Renal pelvis (tissue), 4 donors: ENCODE results near the gene ATXN2. TPM values are rescaled to one million over a fixed set of nuclear protein-coding genes. Genes with fewer than 3 reads are reported as not detected.
A peak's percentile ranks its signal among the peaks of the same experiment; 100 is the strongest.

ENCODE experiments used
- DNase-seq: peaks from one replicate; pipeline ENCODE4 v3.0.0-alpha.2; 2013
- polyA plus RNA-seq, 3 donors: library from polyadenylated mRNA; unstranded; fragments of 120-200 nt; gene quantifications; one replicate each; pipeline ENCODE4 v1.2.1, GENCODE V29; 2013; ENCODE audit not compliant: insufficient read length in 3 of 3

The ATXN2 gene
- polyA plus RNA-seq, 3 donors: 58.6 to 94.4 (median 78.1) TPM

DNA sequence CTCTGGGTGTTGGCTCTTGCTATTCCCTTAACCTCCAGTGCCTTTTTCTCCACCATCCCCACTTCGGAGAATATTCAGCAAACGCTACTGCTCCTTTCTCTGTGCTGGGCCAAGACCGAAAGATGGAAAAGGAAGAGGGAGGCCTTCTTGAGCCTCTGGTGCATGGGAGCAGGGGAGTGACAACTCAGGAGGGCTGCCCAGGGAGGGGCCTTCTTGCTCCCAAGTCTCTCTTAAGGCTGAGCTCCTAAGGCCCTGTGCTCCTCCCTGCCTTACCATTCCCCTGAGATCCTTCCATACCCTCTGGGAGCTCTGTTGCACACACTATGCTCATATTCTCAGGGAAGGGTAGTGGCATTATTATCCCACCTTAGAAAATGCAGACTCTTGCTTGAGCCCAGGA, 158.5 kb downstream of the ATXN2 start:
- no peak for DNase-seq

GRCh38 chr12:111440152-111440551, 159.0 kb downstream of the ATXN2 start:
- no peak for DNase-seq

- DNase-seq: no peak
Measured at GRCh38 chr12:111439657-111440151, 159.4 kb downstream of the ATXN2 start.

DNA sequence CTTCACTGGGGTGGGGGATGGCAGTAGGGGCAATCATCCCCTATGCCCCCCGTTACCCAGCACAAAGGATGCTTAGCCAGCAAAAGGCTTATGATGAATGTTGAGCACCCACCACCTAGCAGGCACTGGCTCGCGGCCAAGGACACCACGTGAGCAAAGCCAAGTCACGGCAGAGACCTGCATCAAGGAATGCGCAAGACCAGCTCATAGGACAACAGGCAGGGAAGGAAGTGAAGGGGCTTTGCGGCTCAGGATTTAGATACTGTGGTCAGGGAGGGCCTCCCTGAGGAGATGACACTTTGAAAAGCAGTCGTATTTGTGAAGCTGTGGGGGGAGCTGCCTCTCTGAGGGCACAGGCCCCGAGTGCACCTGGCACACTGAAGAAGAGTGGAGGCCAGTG, 160.6 kb downstream of the ATXN2 start:
- DNase-seq: no peak

DNA sequence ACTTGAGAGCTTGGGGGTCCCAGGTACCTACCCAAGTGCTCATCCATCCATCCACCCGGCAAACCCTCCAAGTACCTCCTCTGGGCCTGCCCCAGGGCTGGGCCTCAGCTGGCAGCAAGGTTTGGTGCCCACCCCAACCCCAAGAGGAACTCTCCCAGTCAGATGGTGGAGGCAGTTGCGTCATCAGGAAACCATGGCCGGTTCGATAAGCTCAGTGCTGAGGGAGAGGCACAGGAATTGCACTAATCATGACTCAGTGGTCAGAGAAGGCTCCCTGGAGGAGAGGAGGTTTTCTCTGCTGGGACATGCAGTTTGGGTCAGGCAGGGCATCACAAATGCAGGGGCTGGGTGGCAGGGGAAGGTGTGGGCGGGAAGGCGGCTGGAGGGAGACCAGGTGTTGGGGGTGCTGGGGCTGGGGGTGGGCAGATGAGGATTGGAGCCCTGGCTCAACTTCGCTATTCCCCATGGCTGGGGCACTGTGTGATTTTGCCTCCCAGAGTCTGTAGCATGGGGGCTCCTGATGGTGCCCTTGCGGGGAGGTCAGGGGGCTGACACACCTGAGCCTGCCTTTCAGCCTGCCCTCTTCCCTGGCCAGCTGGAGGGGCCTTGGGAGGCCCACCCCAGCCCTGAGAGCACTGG, 161.2 kb downstream of the ATXN2 start:
- no peak for DNase-seq

DNA sequence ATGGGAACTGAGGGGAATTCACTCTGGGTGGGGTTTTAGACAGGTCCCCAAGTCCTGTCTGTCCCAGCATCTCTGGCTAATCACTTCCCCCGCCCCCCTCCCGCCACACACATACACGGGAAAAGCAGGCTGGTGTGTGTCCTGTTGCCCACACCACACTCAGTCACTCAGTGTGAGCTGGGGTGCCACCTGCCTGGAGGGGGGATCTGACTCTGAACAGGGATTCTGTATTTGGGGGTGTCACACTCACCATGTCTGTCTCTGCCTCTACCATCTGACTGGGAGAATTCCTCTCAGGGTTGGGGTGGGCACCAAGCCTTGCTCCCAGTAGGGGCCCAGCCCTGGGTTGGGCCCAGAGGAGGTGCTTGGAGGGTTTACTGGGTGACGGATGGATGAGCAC, 162.3 kb downstream of the ATXN2 start:
- no peak for DNase-seq

DNA sequence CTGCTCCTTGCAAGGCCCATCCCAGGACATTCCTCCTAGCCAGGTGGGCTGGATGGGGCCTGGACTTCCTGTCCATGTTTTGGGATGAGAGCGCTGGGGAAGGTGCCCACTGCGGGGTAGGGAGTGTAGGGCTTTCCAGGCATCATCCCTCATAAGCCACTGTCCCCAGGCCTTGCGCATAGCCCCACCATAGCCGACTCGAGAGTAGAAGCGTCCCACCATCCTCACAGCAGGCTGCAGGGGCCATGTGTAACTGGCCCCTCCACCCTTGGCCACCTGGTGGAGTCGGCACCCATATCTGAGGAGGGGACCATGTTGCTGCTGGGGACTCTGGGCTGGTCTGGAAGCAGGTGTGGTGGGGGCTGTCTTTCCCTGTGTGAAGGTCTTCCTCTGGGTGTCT, 162.8 kb downstream of the ATXN2 start:
- no peak for DNase-seq

GRCh38 chr12:111435661-111436201, 163.4 kb downstream of the ATXN2 start:
- no peak for DNase-seq

DNA sequence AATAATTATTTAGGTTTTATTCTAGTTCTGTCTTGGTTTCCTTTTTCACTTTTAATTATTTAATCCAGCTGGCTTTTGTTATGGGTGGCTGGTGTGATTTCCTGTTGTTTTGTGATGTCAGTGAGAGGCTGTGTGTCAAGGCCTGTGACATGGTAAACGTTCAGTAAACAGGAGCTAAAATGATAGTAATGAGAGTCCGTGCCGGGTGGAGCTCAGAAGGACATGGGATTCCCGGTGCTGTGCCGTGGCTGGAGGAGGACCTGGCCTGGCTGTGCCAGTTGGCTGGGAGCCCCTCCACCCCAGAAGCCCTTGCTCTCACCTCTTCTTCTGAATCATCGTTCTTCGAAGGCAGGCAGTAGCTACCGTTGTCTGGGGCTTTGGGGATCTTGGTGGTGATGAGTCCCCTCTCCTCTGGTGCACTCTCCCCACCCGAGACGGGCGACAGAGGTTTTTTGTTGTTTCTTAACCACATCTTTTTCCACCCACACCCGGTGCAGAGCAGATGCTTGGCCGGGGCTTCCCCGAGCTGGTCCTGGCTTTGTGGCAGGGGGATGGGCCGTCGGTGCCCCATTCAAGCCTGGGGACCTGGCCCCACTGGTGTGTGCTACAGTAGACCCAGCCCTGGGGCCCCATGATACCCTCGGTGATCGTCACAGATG, 164.3 kb downstream of the ATXN2 start:
- DNase-seq: peak; percentile 48

- DNase-seq: no peak
Measured at GRCh38 chr12:111434049-111434448, 165.1 kb downstream of the ATXN2 start.

- no peak for DNase-seq
Measured at GRCh38 chr12:111431772-111432171, 167.3 kb downstream of the ATXN2 start.

- no peak for DNase-seq
Measured at GRCh38 chr12:111430433-111431353, 168.4 kb downstream of the ATXN2 start.

DNA sequence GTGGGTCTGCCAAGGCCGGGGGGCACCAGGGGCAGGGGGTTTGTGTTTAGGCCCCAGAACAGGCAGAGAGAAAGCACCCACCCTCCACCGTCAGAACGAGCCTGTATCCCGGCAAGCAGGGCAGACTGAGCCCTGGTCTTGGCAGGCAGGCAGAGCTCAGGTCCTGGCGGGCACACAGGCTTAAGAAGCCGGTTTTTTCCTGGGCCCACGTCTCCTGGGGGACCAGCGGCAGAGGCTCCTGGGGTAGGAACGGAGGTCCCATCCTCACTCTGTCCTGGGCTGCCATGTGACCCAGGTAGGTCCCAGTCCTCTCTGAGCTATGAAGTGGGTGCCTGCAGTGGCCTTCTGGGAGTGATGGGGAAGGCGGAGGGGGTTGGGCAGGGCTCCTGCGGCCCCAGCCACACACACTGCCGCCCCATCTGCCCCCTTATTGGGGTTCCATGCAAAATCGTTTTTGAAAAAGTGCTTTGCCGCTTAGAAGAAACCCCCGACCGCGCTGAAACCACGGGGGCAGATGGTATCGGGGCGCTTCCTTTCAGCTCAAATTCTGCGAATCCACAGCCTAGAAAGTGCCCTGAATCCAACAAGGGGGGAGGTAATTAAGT, 169.2 kb downstream of the ATXN2 start:
- no peak for DNase-seq

DNA sequence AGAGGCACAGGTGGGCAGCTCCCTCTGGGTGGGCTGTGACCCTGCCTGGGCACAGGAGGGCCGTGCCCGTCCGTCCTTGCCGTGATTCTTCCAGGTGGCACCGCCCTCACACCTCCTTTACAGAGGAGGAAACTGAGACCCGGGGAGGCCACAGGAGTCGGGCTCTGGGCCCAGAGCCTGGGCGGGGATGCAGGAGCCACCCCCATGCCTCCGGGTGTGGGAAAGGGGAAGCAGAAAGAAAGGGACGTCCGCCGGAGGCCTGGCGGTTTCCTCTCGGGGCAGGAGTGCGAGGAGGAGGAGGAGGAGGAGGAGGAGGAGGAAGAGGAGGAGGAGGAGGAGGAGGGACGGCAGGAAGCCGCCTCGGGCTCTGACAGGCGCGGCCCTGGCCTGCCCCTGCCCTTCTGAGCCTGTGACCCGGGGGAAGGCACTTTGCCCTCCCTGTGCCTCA, 170.4 kb downstream of the ATXN2 start:
- DNase-seq: no peak

GRCh38 chr12:111428081-111428727, 170.9 kb downstream of the ATXN2 start:
- DNase-seq: no peak

GRCh38 chr12:111427417-111428074, 171.6 kb downstream of the ATXN2 start:
- DNase-seq: no peak

- no peak for DNase-seq
Measured at GRCh38 chr12:111426344-111427185, 172.6 kb downstream of the ATXN2 start.

- no peak for DNase-seq
Measured at GRCh38 chr12:111425655-111426054, 173.5 kb downstream of the ATXN2 start.

DNA sequence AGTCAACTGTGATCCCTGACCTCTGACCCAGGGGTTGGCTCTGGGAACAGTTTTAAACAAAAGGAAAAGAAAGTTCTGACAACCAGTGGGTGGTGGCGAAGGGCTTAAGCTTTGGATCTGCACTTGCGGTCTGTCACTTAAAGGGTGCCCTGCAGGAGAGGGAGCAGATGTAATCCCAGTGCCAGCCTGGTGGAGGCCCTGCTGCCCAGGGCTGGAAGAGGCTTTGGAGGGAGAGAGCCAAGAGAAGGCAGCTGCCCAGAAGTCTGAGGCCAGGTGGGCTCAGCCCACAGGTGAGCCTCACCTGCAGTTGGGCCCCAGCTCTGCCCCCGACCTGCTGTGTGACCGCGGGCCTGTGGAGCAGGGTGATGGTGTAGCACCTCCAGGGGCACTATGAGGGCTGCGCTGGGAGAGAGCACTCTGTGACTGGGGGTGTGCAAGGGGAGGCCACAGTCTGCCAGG, 174.3 kb downstream of the ATXN2 start:
- no peak for DNase-seq
